HG03469 (cell line): ENCODE results near the gene GSC2.

ENCODE experiments used
- ATAC-seq: cut with Tn5 transposase; IDR thresholded peaks from one replicate; pipeline ENCODE4 v1.9.1; 2021; ENCODE audit warnings: mild to moderate bottlenecking, moderate library complexity, moderate number of reproducible peaks; ENCODE audit not compliant: unreplicated experiment

Gene GSC2

GRCh38 chr22:19122143-19122751 is 27.8 kb downstream of the GSC2 start, which contains the start of gene DGCR2:
Gene DGCR2 (minus strand): TSS chr22:19122412. CDS start chr22:19122206, 206 bp downstream.
- ATAC-seq: peak; percentile 48

DNA sequence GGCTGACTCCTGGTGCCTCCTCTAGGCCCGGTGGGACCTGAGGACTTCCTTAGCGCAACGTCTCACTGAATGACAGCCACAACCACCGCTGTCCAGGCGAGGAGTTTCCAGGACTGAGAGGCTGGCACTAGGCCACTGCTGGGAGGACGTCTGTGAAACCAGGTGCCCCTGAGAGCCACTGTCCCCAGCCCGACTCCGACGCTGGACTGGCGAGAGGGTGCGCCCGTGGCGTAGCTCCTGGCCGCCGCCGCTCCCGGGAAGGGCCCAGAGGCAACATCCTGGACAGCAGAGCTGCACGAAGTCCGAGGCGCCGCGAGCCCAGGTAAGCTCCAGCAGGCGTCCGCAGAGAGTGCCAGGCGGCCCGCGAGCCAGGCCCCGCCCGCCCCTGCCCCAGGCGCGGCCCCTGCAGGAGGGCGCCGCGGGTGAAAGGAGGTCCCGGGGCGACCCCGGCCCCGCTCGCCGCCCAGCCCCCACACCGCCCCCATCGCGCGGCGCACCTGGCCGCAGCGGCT is 28.4 kb downstream of the GSC2 start:
- ATAC-seq: peak; percentile 5

DNA sequence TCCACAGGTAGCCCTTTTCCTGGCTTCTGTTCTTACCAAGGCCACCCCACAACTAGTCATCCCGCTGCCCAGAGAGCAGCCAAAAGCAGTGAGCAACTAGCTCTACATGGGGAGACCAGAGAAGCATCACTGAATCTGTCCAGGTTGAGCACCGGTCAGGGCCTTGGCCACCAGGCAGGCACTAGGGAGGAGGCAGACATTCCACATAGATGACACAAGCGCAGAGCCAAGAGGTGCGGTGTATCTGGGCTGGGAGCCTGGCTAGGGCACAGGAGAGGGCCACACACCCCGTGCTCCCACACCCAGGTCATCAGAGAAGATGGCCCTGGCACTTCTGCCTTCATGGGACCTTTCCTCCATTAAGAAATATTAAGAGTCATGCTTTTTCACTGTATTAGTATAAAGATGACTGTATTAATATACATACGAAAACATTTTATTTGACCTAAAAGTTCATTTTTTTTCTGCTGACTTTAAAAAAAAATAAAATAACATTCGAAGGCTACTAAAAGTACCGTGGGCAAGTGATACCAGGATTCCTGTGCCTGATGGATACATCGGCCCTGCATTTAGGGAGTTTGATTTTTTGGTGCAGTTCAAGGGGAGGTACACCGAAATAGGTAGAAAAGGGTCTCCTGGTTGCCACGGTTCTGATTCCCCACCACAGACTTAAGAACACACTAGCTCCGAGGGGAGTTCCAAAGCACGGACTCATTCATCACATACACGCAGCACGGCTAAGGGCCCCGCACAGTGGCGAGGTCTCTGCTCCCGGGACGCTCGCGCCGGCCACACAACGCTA is 29.1 kb downstream of the GSC2 start:
- ATAC-seq: no peak

GRCh38 chr22:19119949-19120348 is 30.1 kb downstream of the GSC2 start:
- no peak for ATAC-seq

DNA sequence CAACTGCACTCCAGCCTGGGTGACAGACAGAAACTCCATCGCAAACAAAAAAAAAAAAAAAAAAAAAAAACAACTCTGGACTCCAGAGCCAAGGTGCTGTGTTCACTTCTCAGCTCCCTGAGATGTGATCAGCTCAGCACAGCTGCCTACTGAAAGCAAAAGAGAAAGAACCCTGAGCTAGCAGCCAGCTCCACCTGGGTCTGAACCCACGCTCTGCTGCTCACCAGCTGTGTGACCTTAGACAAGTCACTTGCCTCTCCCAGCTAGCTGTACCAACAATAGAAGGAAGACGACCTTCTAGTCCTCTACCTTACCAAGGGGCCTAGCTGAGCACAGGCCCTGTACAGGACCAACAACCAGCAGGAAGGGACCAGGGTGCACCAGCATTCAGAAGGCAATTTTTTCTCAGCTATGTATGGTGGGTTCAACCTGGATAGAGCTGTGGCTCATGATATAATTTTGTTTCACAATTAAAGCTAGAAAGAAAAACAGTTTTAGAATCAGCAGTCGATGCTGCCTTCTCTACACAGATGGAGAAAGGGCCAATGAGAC is 31.7 kb downstream of the GSC2 start:
- peak; percentile 43 for ATAC-seq

DNA sequence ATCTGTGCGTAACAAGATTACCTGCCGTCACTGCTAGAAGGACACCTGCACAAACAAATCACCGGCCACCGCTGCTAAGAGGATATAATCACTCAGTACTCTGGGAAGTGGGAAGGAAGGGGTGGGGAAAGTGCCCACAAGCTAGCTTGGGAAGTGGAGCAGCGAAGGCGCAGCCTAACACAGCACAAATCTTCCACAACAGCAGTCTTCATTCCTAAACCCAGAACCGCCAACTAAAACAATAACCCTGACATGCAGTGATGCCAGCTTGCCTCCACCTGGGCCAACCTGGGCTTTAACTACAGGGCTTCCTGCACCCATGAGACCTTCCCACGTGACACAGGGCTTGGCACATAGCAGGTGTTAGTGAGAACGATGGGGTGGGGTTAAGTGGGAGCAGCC is 33.0 kb downstream of the GSC2 start:
- no peak for ATAC-seq

- ATAC-seq: no peak
Observed at GRCh38 chr22:19115628-19116027, 34.5 kb downstream of the GSC2 start.

- no peak for ATAC-seq
Observed at GRCh38 chr22:19114984-19115552, 35.0 kb downstream of the GSC2 start.

- ATAC-seq: no peak
Observed at GRCh38 chr22:19113429-19113828, 36.7 kb downstream of the GSC2 start.

GRCh38 chr22:19111584-19111983 is 38.5 kb downstream of the GSC2 start:
- ATAC-seq: no peak

GRCh38 chr22:19111140-19111539 is 39.0 kb downstream of the GSC2 start:
- ATAC-seq: no peak

DNA sequence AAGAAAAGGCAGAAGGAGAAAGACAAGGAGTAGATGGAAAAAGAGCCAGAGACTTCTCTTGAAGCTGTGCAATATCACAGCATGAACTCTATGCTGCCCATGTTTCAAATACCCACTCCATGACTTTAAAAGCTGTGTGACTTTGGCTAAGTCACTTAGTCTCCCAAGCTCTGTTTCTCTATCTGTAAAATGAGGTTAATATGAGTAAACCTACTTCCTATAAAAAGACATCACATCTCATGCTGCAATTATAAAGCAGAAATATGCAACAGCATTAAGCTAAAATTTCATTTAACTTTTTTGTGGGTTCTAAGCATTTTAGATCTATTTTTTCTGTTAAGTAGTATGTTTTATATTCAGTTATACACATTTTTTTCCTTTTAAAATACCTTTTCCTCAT is 39.4 kb downstream of the GSC2 start:
- ATAC-seq: no peak

- ATAC-seq: no peak
Observed at GRCh38 chr22:19110064-19110458, 40.0 kb downstream of the GSC2 start.

DNA sequence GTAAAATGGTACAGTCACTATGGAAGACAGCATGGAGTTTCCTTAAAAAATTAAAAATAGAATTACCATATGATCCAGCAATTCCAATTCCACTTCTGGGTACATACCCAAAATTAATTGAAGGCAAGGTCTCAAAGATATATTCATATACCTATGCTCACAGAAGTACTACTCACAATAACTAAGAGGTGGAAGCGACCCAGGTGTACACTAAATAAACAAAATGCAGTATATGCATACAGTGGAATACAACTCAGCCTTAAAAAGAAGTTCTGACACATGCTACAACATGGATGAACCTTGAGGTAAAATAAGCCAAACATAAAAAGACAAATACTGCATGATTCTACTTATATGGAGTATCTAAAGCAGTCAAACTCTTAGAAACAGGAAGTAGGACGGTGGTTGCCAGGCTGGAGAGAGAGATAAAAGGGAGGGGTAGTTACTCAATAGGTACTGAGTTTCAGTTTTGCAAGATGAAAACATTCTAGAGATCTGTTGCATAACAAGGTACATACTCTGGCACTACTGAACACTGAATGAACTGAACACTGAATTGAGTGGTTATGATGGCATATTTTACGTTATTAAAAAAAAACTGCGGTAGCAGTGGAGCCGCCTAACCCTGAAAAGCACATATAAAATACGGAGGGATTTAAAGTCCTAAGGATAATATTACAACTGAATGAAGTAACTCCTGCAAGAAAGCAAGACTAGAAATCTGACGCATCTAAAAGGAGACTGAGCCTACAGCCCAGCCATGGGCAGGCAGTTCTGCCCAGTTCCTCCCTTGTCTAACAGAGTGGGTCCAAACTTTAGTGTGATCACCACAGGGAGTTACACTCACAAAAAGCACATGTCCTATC is 40.7 kb downstream of the GSC2 start:
- peak; percentile 90 for ATAC-seq

DNA sequence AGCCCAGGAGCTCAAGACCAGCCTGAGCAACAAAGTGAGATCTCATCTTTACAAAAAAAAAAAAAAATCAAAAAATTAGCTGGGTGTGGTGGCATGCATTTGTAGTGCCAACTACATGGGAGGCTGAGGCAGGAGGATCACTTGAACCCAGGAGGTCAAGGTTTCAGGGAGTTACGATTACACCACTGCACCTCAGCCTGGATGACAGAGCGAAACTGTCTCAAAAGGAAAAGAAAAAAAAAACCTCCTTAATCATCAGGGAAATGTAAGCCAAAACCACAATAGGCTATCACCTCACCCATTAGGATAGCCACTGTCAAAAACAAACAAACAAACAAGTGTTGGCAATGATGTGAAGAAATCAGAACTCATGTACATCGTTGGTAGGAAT is 41.3 kb downstream of the GSC2 start:
- no peak for ATAC-seq

- ATAC-seq: no peak
Observed at GRCh38 chr22:19107730-19108074, 42.4 kb downstream of the GSC2 start.

GRCh38 chr22:19106886-19107729 is 43.0 kb downstream of the GSC2 start:
- ATAC-seq: no peak

GRCh38 chr22:19105867-19106802 is 44.0 kb downstream of the GSC2 start:
- no peak for ATAC-seq

- no peak for ATAC-seq
Observed at GRCh38 chr22:19105456-19105855, 44.6 kb downstream of the GSC2 start.
